IMR-90 (cell line): ENCODE data around the gene DLX3. TPM values are rescaled to one million over a fixed set of nuclear protein-coding genes. Genes with fewer than 3 reads are reported as not detected.

Source experiments
- ATAC-seq: fragments of 200-7000 bp; cut with Tn5 transposase; 2 replicates; pipeline ENCODE4 v1.9.1; 2020; ENCODE audit warnings: low read depth, mild to moderate bottlenecking, moderate library complexity
- BruUV-seq: library from RNA; stranded (reverse); fragments of 400-500 nt; replicated peaks from 2 replicates; lab custom pipeline; 2021; lab: Mats Ljungman, UMichigan
- CTCF ChIA-PET: fragments of 300-600 bp; formaldehyde crosslinking; extraction: SDS; loops from one replicate; lab custom pipeline; 2021; ENCODE audit warnings: antibody characterized with exemption; lab: Yijun Ruan, JAX
- POLR2A ChIA-PET: fragments of 300-600 bp; sonication (Branson Sonifier 250); formaldehyde crosslinking; loops from one replicate; lab custom pipeline; 2022; ENCODE audit warnings: antibody characterized with exemption; ENCODE audit not compliant: unreplicated experiment; lab: Charles Lee
- DNase-seq: peaks from one replicate; pipeline ENCODE4 v3.0.0; 2013
- H2AFZ ChIP-seq: replicated peaks from 2 replicates; pipeline ENCODE3; 2013; ENCODE audit warnings: low read length, mild to moderate bottlenecking; ENCODE audit not compliant: poor library complexity
- H2AK5ac ChIP-seq: 2 replicates; pipeline ENCODE4 v1.6.1; 2013; ENCODE audit warnings: low read depth, low read length, inconsistent platforms
- H2AK9ac ChIP-seq: replicated peaks from 2 replicates; pipeline ENCODE3; 2013; ENCODE audit warnings: mild to moderate bottlenecking, low read depth, low read length, moderate library complexity; ENCODE audit not compliant: poor library complexity
- H2BK120ac ChIP-seq: 2 replicates; pipeline ENCODE4 v1.6.1; 2013; ENCODE audit warnings: low read depth, low read length, inconsistent platforms
- H2BK15ac ChIP-seq: 3 replicates; pipeline ENCODE4 v1.6.1; 2013; ENCODE audit warnings: low read depth, low read length, inconsistent platforms
- H2BK20ac ChIP-seq: 2 replicates; pipeline ENCODE4 v1.6.1; 2013; ENCODE audit warnings: low read depth, mild to moderate bottlenecking, inconsistent platforms, low read length, moderate library complexity
- H2BK5ac ChIP-seq: 2 replicates; pipeline ENCODE4 v1.6.1; 2013; ENCODE audit warnings: mild to moderate bottlenecking, low read depth, low read length, inconsistent platforms; ENCODE audit not compliant: poor library complexity, severe bottlenecking
- H3K14ac ChIP-seq: replicated peaks from 2 replicates; pipeline ENCODE4 v1.6.1; 2013; ENCODE audit warnings: low read depth, low read length, inconsistent platforms
- H3K18ac ChIP-seq: 2 replicates; pipeline ENCODE4 v1.6.1; 2013; ENCODE audit warnings: low read depth, low read length, control low read depth
- H3K23ac ChIP-seq: 2 replicates; pipeline ENCODE4 v1.6.1; 2013; ENCODE audit warnings: low read depth, low read length, inconsistent platforms
- H3K27ac ChIP-seq: 2 replicates; pipeline ENCODE4 v1.5.1; 2013; ENCODE audit warnings: mild to moderate bottlenecking, control low read depth, low read length; ENCODE audit not compliant: insufficient read depth
- H3K27me3 ChIP-seq: 2 replicates; pipeline ENCODE4 v1.6.1; 2013; ENCODE audit warnings: low read length; ENCODE audit not compliant: control insufficient read depth, insufficient read depth
- H3K36me3 ChIP-seq: 2 replicates; pipeline ENCODE4 v1.6.1; 2013; ENCODE audit warnings: low read length, mixed read lengths; ENCODE audit not compliant: control insufficient read depth, insufficient read depth
- H3K4ac ChIP-seq: 2 replicates; pipeline ENCODE4 v1.6.1; 2013; ENCODE audit warnings: low read depth, low read length, inconsistent platforms
- H3K4me1 ChIP-seq: 2 replicates; pipeline ENCODE4 v1.6.1; 2013; ENCODE audit warnings: low read length, mixed read lengths; ENCODE audit not compliant: control insufficient read depth, insufficient read depth
- H3K4me2 ChIP-seq: 2 replicates; pipeline ENCODE4 v1.6.1; 2013; ENCODE audit warnings: low read depth, mild to moderate bottlenecking, control low read depth, low read length, moderate library complexity
- H3K4me3 ChIP-seq: 2 replicates; pipeline ENCODE4 v1.5.1; 2013; ENCODE audit warnings: low read depth, mild to moderate bottlenecking, control low read depth, low read length, moderate library complexity; ENCODE audit not compliant: insufficient read depth
- H3K56ac ChIP-seq: 2 replicates; pipeline ENCODE4 v1.6.1; 2013; ENCODE audit warnings: low read length, inconsistent platforms; ENCODE audit not compliant: insufficient read depth; ENCODE audit errors: extremely low read depth
- H3K79me1 ChIP-seq, 2 experiments: 2 replicates each; pipeline ENCODE4 v1.6.1; 2013; ENCODE audit warnings: low read length in 2 of 2, inconsistent platforms in 1 of 2, low read depth in 1 of 2
- H3K9ac ChIP-seq: 2 replicates; pipeline ENCODE4 v1.6.1; 2013; ENCODE audit warnings: low read depth, low read length, control low read depth
- H3K9me1 ChIP-seq: 2 replicates; pipeline ENCODE4 v1.6.1; 2013; ENCODE audit warnings: low read length, inconsistent platforms; ENCODE audit not compliant: insufficient read depth
- H3K9me3 ChIP-seq: 2 replicates; pipeline ENCODE4 v1.6.1; 2013; ENCODE audit warnings: low read length; ENCODE audit not compliant: control insufficient read depth, insufficient read depth
- H4K20me1 ChIP-seq: 2 replicates; pipeline ENCODE4 v1.6.1; 2013; ENCODE audit warnings: low read length, inconsistent platforms; ENCODE audit not compliant: insufficient read depth
- H4K5ac ChIP-seq: 2 replicates; pipeline ENCODE4 v1.6.1; 2013; ENCODE audit warnings: mild to moderate bottlenecking, low read depth, low read length, control low read depth
- H4K8ac ChIP-seq, 2 experiments: 2 replicates each; pipeline ENCODE4 v1.6.1; 2013; ENCODE audit warnings: low read depth in 2 of 2, low read length in 2 of 2, control low read depth in 1 of 2, inconsistent platforms in 1 of 2
- H4K91ac ChIP-seq: 2 replicates; pipeline ENCODE4 v1.6.1; 2013; ENCODE audit warnings: low read depth, low read length, inconsistent platforms; ENCODE audit not compliant: insufficient read depth
- BHLHE40 ChIP-seq: fragments of 150-350 bp; IDR thresholded peaks from 2 replicates; pipeline ENCODE4 v1.6.1; 2016; ENCODE audit warnings: mild to moderate bottlenecking, low read depth, low read length
- MAZ ChIP-seq: IDR thresholded peaks from 2 replicates; pipeline ENCODE4 v1.6.1; 2012; ENCODE audit warnings: low read depth, mild to moderate bottlenecking, low read length, improper control_type of control experiment, moderate library complexity, borderline replicate concordance
- MXI1 ChIP-seq: IDR thresholded peaks from 2 replicates; pipeline ENCODE4 v1.6.1; 2012; ENCODE audit warnings: low read depth, mild to moderate bottlenecking, low read length, moderate library complexity, borderline replicate concordance
- NFE2L2 ChIP-seq: fragments of 150-350 bp; IDR thresholded peaks from 2 replicates; pipeline ENCODE4 v1.6.1; 2016; ENCODE audit warnings: low read depth, mild to moderate bottlenecking, low read length
- WGBS, 2 experiments: methylation state at CpG; one replicate each; pipeline versions ENCODE4 v1.1.5 to v1.1.7; 2013; ENCODE audit warnings: missing lambda C conversion rate in 2 of 2; ENCODE audit not compliant: insufficient read length in 1 of 2; ENCODE audit errors: extremely low coverage in 2 of 2; 5-methylcytosine and 5-hydroxymethylcytosine counted together
- dilution Hi-C: fragments of 300-500 bp; cut with HindIII; formaldehyde crosslinking; loops from one replicate; pipeline ENCODE4 v1.14.3; 2018; ENCODE audit warnings: low sequenced_read_pairs; ENCODE audit not compliant: unreplicated experiment
- in situ Hi-C: fragments of 300-500 bp; cut with MboI; formaldehyde crosslinking; loops from 3 replicates; pipeline ENCODE4 v1.14.3; 2019; ENCODE audit warnings: low sequenced_read_pairs, inconsistent platforms, mixed read lengths
- intact Hi-C: fragments of 100-400 bp; cut with micrococcal nuclease; formaldehyde crosslinking; loops from 2 replicates; pipeline ENCODE4 v1.10.0; 2022
- polyA plus RNA-seq, 3 experiments: library from polyadenylated mRNA; depleted of rRNA; stranded (reverse); fragments of >200 nt; gene quantifications; 2 replicates each; pipeline ENCODE4 v1.2.3, GENCODE V29; 2012; ENCODE audit warnings: low replicate concordance in 1 of 3
- total RNA-seq: library from RNA; depleted of rRNA; stranded (reverse); fragments of >200 nt; gene quantifications from 2 replicates; pipeline ENCODE4 v1.2.3, GENCODE V29; 2012

DLX3 gene
- total and polyA plus RNA-seq, 2 of the 4 experiments (the other 2 are of a cell fraction): not detected

DNA sequence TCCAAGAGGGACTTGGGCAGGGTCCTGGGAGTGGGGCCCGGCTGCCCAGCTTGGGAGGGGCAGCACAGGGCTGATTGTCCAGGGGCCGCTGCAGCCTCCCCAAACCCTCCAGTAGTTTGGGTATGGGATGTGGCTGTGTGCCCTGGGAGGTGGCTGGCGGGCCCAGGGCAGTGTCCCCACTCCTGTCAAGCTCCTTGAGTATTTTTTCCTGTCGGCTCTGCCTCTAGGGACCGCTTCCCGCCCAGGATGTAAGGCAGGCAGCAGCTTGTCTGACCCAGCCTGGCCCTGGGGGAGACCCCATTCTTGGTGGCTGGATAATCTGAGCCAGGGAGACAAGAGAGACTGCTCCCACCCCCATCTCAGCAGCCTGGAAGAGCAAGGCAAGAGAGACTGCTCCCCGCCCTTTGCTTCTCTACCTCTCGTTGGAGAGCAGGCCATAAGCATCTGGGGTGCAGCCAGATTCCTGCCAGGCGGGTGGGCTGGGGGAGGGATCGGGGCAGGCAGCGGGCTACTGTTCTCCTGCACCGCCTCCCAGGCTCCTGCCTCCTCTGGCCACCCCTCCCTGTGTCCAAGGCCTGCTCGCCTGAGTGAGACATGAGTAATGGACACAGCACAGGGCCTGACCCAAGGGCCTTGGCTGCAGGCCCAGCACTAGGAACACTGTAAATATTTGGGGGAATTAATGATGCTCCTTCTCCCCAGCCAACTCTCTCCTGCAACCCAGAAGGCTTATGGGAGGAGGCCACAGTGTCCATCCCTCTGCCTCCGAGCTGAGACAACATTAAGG is 42.5 kb upstream of the DLX3 start:
- Histone ChIP-seq H3K23ac (peak overlapping the region; percentile 82; the same call in 1 of the 2 replicates), H2AK9ac (peak overlapping the region; percentile 83), H2BK20ac (peak overlapping the region; percentile 81), H3K4me2 (peak overlapping the region; percentile 2; the same call in 1 of the 2 replicates), H3K27ac (peak overlapping the region; percentile 38), H2BK15ac (peak overlapping the region; percentile 66; the same call in 2 of the 3 replicates), H3K14ac (peak overlapping the region; percentile 83), H3K27me3 (no peaks in the 10 kb centered on the region), H2AFZ (peak overlapping the region; percentile 81), H2BK5ac (peak overlapping the region; percentile 47), H2BK120ac (peak overlapping the region; percentile 94), H4K5ac (peak overlapping the region; percentile 29), H3K9me1 (peaks cover 17% of the 10 kb centered on the region), H4K8ac (peak overlapping the region; percentile 4 to 83; a peak in 3 of 4 replicates), H3K4ac (peak overlapping the region; percentile 72), H4K20me1 (no peaks in the 10 kb centered on the region), H3K79me1 (peaks cover 0 to 7% of the 10 kb centered on the region in 2 experiments; a peak in 1 of 4 replicates), H4K91ac (peak overlapping the region; percentile 97), H2AK5ac (peak overlapping the region; percentile 98), H3K56ac (peak overlapping the region; percentile 32; the same call in 1 of the 2 replicates), H3K4me1 (peaks cover 38% of the 10 kb centered on the region), H3K4me3 (no peak overlapping the region), H3K9me3 (no peaks in the 10 kb centered on the region), H3K36me3 (no peaks in the 10 kb centered on the region), H3K9ac (no peak overlapping the region), H3K18ac (peak overlapping the region; percentile 44)
- dilution Hi-C loops (no loop called here), in situ Hi-C loops (no loop called here), intact Hi-C loops (loop anchor here (10.0 kb wide), 1 partner anchor 267 kb away; no protein-coding TSS in a partner anchor)
- peak; percentile 97 for ATAC-seq
- BruUV-seq: no TSS peak
- ChIA-PET CTCF (no interaction called here), POLR2A (no interaction called here)
- no CpG with 5 or more reads among the region's 14 CpGs for WGBS, 2 experiments
- DNase-seq: peak; percentile 81
- TF ChIP-seq NFE2L2 (no peak), MXI1 (no peak), BHLHE40 (no peak), MAZ (peak; percentile 59; the same call in 1 of the 2 replicates)
